WTC11 (cell line): ENCODE data around the gene LRATD1. TPM values are rescaled to one million over a fixed set of nuclear protein-coding genes. Genes with fewer than 3 reads are reported as not detected.
A peak's percentile ranks its signal among the peaks of the same experiment; 100 is the strongest.

Source experiments
- ATAC-seq: fragments of 200-7000 bp; cut with Tn5 transposase; 2 replicates; pipeline ENCODE4 v1.10.0; 2021; ENCODE audit warnings: mild to moderate bottlenecking, moderate library complexity
- CTCF ChIA-PET: fragments of 300-600 bp; sonication (Branson Sonifier 250); formaldehyde crosslinking; loops from one replicate; lab custom pipeline; 2021; ENCODE audit warnings: antibody characterized with exemption; lab: Charles Lee
- POLR2A ChIA-PET: fragments of 350-600 bp; sonication (Branson Sonifier 250); formaldehyde crosslinking; loops from one replicate; lab custom pipeline; 2021; ENCODE audit warnings: antibody characterized with exemption; lab: Charles Lee
- DNase-seq: peaks from one replicate; pipeline ENCODE4 v3.0.0; 2021; ENCODE audit warnings: low spot score
- H3K27ac Mint-ChIP-seq: 2 replicates; pipeline ENCODE4 v1.8.0; 2021; ENCODE audit warnings: mixed read lengths
- H3K27me3 Mint-ChIP-seq: 2 replicates; pipeline ENCODE4 v1.8.0; 2021; ENCODE audit warnings: low read depth, mild to moderate bottlenecking, moderate library complexity, mixed read lengths
- H3K36me3 Mint-ChIP-seq: 2 replicates; pipeline ENCODE4 v1.8.0; 2021; ENCODE audit warnings: mixed read lengths
- H3K4me1 Mint-ChIP-seq: 2 replicates; pipeline ENCODE4 v1.8.0; 2022; ENCODE audit warnings: mixed read lengths
- H3K4me3 Mint-ChIP-seq: 2 replicates; pipeline ENCODE4 v1.8.0; 2021; ENCODE audit warnings: mild to moderate bottlenecking, moderate library complexity, mixed read lengths
- H3K9me3 Mint-ChIP-seq: 2 replicates; pipeline ENCODE4 v1.8.0; 2021; ENCODE audit warnings: mixed read lengths
- CREB1 ChIP-seq: sonication (generic); formaldehyde crosslinking; IDR thresholded peaks from 2 replicates; pipeline ENCODE4 v1.8.0; 2023; ENCODE audit warnings: mild to moderate bottlenecking, missing genetic modification reagents
- EMX1 ChIP-seq: fragments of 250-450 bp; sonication (Bioruptor Pico); IDR thresholded peaks from 2 replicates; pipeline ENCODE4 v1.8.0; 2021; ENCODE audit warnings: mild to moderate bottlenecking
- FOXK1 ChIP-seq: sonication (generic); formaldehyde crosslinking; IDR thresholded peaks from 2 replicates; pipeline ENCODE4 v1.8.0; 2022; ENCODE audit warnings: mild to moderate bottlenecking, moderate library complexity, missing genetic modification reagents
- GABPB1 ChIP-seq: sonication (generic); formaldehyde crosslinking; IDR thresholded peaks from 2 replicates; pipeline ENCODE4 v1.8.1; 2023; ENCODE audit warnings: mild to moderate bottlenecking, missing genetic modification reagents
- GRHL2 ChIP-seq: fragments of 250-450 bp; sonication (Bioruptor Pico); IDR thresholded peaks from 2 replicates; pipeline ENCODE4 v1.8.0; 2022; ENCODE audit warnings: mild to moderate bottlenecking, moderate library complexity; ENCODE audit not compliant: insufficient replicate concordance, severe bottlenecking
- HMGXB4 ChIP-seq: sonication (generic); formaldehyde crosslinking; IDR thresholded peaks from 2 replicates; pipeline ENCODE4 v1.8.1; 2023; ENCODE audit warnings: mild to moderate bottlenecking, moderate library complexity, missing genetic modification reagents
- IRF2 ChIP-seq: sonication (generic); formaldehyde crosslinking; IDR thresholded peaks from 2 replicates; pipeline ENCODE4 v1.8.0; 2022; ENCODE audit warnings: low read depth, missing genetic modification reagents, borderline replicate concordance
- MLX ChIP-seq: sonication (generic); formaldehyde crosslinking; IDR thresholded peaks from 2 replicates; pipeline ENCODE4 v1.8.1; 2023; ENCODE audit warnings: mild to moderate bottlenecking, missing genetic modification reagents, moderate library complexity
- NFYB ChIP-seq: sonication (generic); formaldehyde crosslinking; conservative IDR thresholded peaks from 2 replicates; pipeline ENCODE4 v1.8.0; 2022; ENCODE audit warnings: low read depth, missing genetic modification reagents
- NR1H2 ChIP-seq: sonication (generic); formaldehyde crosslinking; IDR thresholded peaks from 2 replicates; pipeline ENCODE4 v1.9.0; 2021; ENCODE audit warnings: mild to moderate bottlenecking, moderate library complexity, missing genetic modification reagents
- RORB ChIP-seq: fragments of 250-450 bp; sonication (Bioruptor Pico); IDR thresholded peaks from 2 replicates; pipeline ENCODE4 v1.9.0; 2021; ENCODE audit warnings: mild to moderate bottlenecking
- SOX15 ChIP-seq: fragments of 250-450 bp; sonication (Bioruptor Pico); IDR thresholded peaks from 2 replicates; pipeline ENCODE4 v1.9.0; 2021; ENCODE audit warnings: mild to moderate bottlenecking
- USF2 ChIP-seq: sonication (generic); formaldehyde crosslinking; IDR thresholded peaks from 2 replicates; pipeline ENCODE4 v1.8.1; 2023; ENCODE audit warnings: mild to moderate bottlenecking, missing genetic modification reagents, moderate library complexity
- ZBTB43 ChIP-seq: sonication (generic); formaldehyde crosslinking; IDR thresholded peaks from 2 replicates; pipeline ENCODE4 v1.8.1; 2023; ENCODE audit warnings: mild to moderate bottlenecking, missing genetic modification reagents
- ZNF232 ChIP-seq: sonication (generic); formaldehyde crosslinking; IDR thresholded peaks from 2 replicates; pipeline ENCODE4 v1.8.0; 2022; ENCODE audit warnings: mild to moderate bottlenecking, missing genetic modification reagents
- ZNF423 ChIP-seq: fragments of 250-450 bp; sonication (Bioruptor Pico); IDR thresholded peaks from 2 replicates; pipeline ENCODE4 v2.1.2; 2022; ENCODE audit warnings: mild to moderate bottlenecking, moderate library complexity
- ZNF425 ChIP-seq: fragments of 250-450 bp; sonication (Bioruptor Pico); conservative IDR thresholded peaks from 2 replicates; pipeline ENCODE4 v1.9.0; 2021; ENCODE audit warnings: mild to moderate bottlenecking
- ZSCAN18 ChIP-seq: fragments of 250-450 bp; sonication (Bioruptor Pico); IDR thresholded peaks from 2 replicates; pipeline ENCODE4 v2.1.2; 2022; ENCODE audit warnings: mild to moderate bottlenecking, moderate library complexity
- total RNA-seq: library from RNA; stranded (reverse); gene quantifications from 3 replicates; pipeline ENCODE4 v1.2.3, GENCODE V29; 2021
- TF ChIP-seq, protein P1 (sequence below): sonication (generic); formaldehyde crosslinking; IDR thresholded peaks from 2 replicates; pipeline ENCODE4 v1.8.1; 2022; ENCODE audit warnings: missing genetic modification reagents, borderline replicate concordance
- TF ChIP-seq, protein P2 (sequence below): sonication (generic); formaldehyde crosslinking; IDR thresholded peaks from 2 replicates; pipeline ENCODE4 v1.8.0; 2022; ENCODE audit warnings: mild to moderate bottlenecking, missing genetic modification reagents
- TF ChIP-seq, protein P3 (sequence below): sonication (generic); formaldehyde crosslinking; IDR thresholded peaks from 2 replicates; pipeline ENCODE4 v1.8.0; 2022; ENCODE audit warnings: mild to moderate bottlenecking, missing genetic modification reagents

The LRATD1 gene
- total RNA-seq, 1 experiment from 2014 or later: 2.3 TPM

DNA sequence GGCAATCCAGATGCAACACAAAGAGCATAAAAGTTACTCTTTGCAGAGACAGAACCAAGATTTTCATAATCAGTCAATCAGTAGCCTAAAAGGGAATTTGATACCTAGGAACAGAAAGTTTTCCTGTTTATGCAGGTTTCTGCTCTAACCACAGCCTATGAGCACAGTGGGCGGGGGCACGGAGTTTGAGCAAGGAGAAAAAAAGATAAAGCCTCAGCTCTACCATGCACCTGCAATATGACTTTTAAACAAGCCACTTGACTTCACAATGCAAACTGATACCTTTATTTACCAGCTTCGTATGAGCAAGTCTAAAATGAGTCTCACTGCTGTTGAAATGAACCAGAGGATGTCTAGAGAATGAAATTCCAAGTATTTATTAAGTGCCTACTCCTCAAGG lies 5.6 kb upstream of the LRATD1 start (continued):
- no peak for TF ChIP-seq GABPB1

- Mint-ChIP-seq H3K27ac (no peak overlapping the region), H3K27me3 (peaks cover 50% of the 10 kb centered on the region), H3K4me3 (no peak overlapping the region), H3K9me3 (no peaks in the 10 kb centered on the region), H3K36me3 (no peaks in the 10 kb centered on the region), H3K4me1 (peaks cover 21% of the 10 kb centered on the region)
- no peak for DNase-seq
- POLR2A ChIA-PET: no interaction called here
- ATAC-seq: no peak
- no peak for TF ChIP-seq NR1H2 (CRISPR knock-in tag)
- TF ChIP-seq IRF2 (CRISPR knock-in tag): no peak
- no peak for TF ChIP-seq FOXK1 (CRISPR knock-in tag)
- no peak for TF ChIP-seq ZNF423 (CRISPR knock-in tag)
- no peak for TF ChIP-seq USF2 (CRISPR knock-in tag)
- TF ChIP-seq EMX1 (CRISPR knock-in tag): no peak
- TF ChIP-seq, protein P1, sequence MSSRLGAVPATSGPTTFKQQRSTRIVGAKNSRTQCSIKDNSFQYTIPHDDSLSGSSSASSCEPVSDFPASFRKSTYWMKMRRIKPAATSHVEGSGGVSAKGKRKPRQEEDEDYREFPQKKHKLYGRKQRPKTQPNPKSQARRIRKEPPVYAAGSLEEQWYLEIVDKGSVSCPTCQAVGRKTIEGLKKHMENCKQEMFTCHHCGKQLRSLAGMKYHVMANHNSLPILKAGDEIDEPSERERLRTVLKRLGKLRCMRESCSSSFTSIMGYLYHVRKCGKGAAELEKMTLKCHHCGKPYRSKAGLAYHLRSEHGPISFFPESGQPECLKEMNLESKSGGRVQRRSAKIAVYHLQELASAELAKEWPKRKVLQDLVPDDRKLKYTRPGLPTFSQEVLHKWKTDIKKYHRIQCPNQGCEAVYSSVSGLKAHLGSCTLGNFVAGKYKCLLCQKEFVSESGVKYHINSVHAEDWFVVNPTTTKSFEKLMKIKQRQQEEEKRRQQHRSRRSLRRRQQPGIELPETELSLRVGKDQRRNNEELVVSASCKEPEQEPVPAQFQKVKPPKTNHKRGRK (CRISPR knock-in tag): no peak
- TF ChIP-seq GRHL2 (CRISPR knock-in tag): no peak
- TF ChIP-seq, protein P2, sequence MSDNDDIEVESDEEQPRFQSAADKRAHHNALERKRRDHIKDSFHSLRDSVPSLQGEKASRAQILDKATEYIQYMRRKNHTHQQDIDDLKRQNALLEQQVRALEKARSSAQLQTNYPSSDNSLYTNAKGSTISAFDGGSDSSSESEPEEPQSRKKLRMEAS (CRISPR knock-in tag): no peak
- TF ChIP-seq RORB (CRISPR knock-in tag): no peak
- TF ChIP-seq SOX15 (CRISPR knock-in tag): no peak
- no peak for TF ChIP-seq ZSCAN18
- no peak for TF ChIP-seq NFYB
- TF ChIP-seq, protein P3, sequence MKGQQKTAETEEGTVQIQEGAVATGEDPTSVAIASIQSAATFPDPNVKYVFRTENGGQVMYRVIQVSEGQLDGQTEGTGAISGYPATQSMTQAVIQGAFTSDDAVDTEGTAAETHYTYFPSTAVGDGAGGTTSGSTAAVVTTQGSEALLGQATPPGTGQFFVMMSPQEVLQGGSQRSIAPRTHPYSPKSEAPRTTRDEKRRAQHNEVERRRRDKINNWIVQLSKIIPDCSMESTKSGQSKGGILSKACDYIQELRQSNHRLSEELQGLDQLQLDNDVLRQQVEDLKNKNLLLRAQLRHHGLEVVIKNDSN (CRISPR knock-in tag): no peak
- TF ChIP-seq ZBTB43 (CRISPR knock-in tag): no peak
- TF ChIP-seq CREB1 (CRISPR knock-in tag): no peak
- CTCF ChIA-PET: interaction anchor here (1.1 kb wide), 1 partner anchor 14 kb away, joined by 4 read pairs; no protein-coding TSS in a partner anchor
Measured at GRCh38 chr2:14628901-14629300, 3.6 kb upstream of the LRATD1 start.

GRCh38 chr2:14631406-14632040 lies 994 bp upstream of the LRATD1 start:
- Mint-ChIP-seq H3K4me1 (peaks cover 30% of the 10 kb centered on the region), H3K27me3 (peaks cover 75% of the 10 kb centered on the region), H3K4me3 (peak overlapping the region; percentile 75), H3K36me3 (no peaks in the 10 kb centered on the region), H3K27ac (no peak overlapping the region), H3K9me3 (no peaks in the 10 kb centered on the region)
- TF ChIP-seq ZNF425 (CRISPR knock-in tag) (no peak), HMGXB4 (no peak), MLX (CRISPR knock-in tag) (no peak), ZNF232 (CRISPR knock-in tag) (no peak)
- ChIA-PET POLR2A (no interaction called here), CTCF (interaction anchor here (0.9 kb wide), 2 partner anchors 10 to 314 kb away, joined by 3 to 4 read pairs; no protein-coding TSS in a partner anchor)
- ATAC-seq: no peak
- DNase-seq: no peak
